Dedifferentiated amniotic fluid mesenchymal stem cell (primary cell): ENCODE results near the gene LONP1.
"Not testable (repeated sequence)": the region's sequence is repeated elsewhere in the genome, so short reads cannot be mapped to it uniquely, and the experiment has no call there.

Experiments
- DNase-seq: peaks from one replicate; pipeline ENCODE4 v3.0.0-alpha.2; 2016; ENCODE audit errors: extremely low spot score

The LONP1 gene

GRCh38 chr19:5719961-5720790 is at the start of gene LONP1, which contains the start of gene CATSPERD:
Gene LONP1, minus strand, starts transcription at chr19:5720146. Its CDS starts 14 bp downstream, at chr19:5720132.
Gene CATSPERD, plus strand, starts transcription at chr19:5720637. Its CDS starts 101 bp downstream, at chr19:5720738.
- DNase-seq = peak; percentile 99

- no peak for DNase-seq
Observed at GRCh38 chr19:5767949-5768348, 48.0 kb upstream of the LONP1 start.

- no peak for DNase-seq
Observed at GRCh38 chr19:5765220-5765619, 45.3 kb upstream of the LONP1 start.

GRCh38 chr19:5762608-5763217 is 42.8 kb upstream of the LONP1 start:
- no peak for DNase-seq

- no peak for DNase-seq
Observed at GRCh38 chr19:5753743-5754142, 33.8 kb upstream of the LONP1 start.

- no peak for DNase-seq
Observed at GRCh38 chr19:5751709-5752108, 31.8 kb upstream of the LONP1 start.

- no peak for DNase-seq
Observed at GRCh38 chr19:5749505-5749904, 29.6 kb upstream of the LONP1 start.

GRCh38 chr19:5748920-5749319 is 29.0 kb upstream of the LONP1 start:
- not testable (repeated sequence) for DNase-seq

- not testable (repeated sequence) for DNase-seq
Observed at GRCh38 chr19:5744999-5745398, 25.1 kb upstream of the LONP1 start.

- DNase-seq = no peak
Observed at GRCh38 chr19:5743630-5744029, 23.7 kb upstream of the LONP1 start.

- no peak for DNase-seq
Observed at GRCh38 chr19:5742051-5742450, 22.1 kb upstream of the LONP1 start.

GRCh38 chr19:5738423-5738822 is 18.5 kb upstream of the LONP1 start:
- no peak for DNase-seq

- DNase-seq = not testable (repeated sequence)
Observed at GRCh38 chr19:5733172-5733571, 13.2 kb upstream of the LONP1 start.

GRCh38 chr19:5727453-5728050 is 7.6 kb upstream of the LONP1 start:
- no peak for DNase-seq

GRCh38 chr19:5719274-5719960 is 529 bp downstream of the LONP1 start:
- peak; percentile 25 for DNase-seq

- peak; percentile 92 for DNase-seq
Observed at GRCh38 chr19:5718579-5719273, 1.2 kb downstream of the LONP1 start.

- peak; percentile 33 for DNase-seq
Observed at GRCh38 chr19:5718037-5718578, 1.8 kb downstream of the LONP1 start.

- DNase-seq = no peak
Observed at GRCh38 chr19:5717215-5717935, 2.6 kb downstream of the LONP1 start.

- no peak for DNase-seq
Observed at GRCh38 chr19:5714816-5715215, 5.1 kb downstream of the LONP1 start.

- no peak for DNase-seq
Observed at GRCh38 chr19:5713228-5713627, 6.7 kb downstream of the LONP1 start.
